RPMI7951 (cell line): ENCODE data around the gene ADSS1. TPM values are rescaled to one million over a fixed set of nuclear protein-coding genes. Genes with fewer than 3 reads are reported as not detected.

Source experiments
- DNase-seq: peaks from one replicate; pipeline ENCODE4 v3.0.0-alpha.2; 2012; ENCODE audit warnings: low read depth
- total RNA-seq: library from RNA; depleted of rRNA; stranded (reverse); fragments of >200 nt; shearing (Covaris generic); gene quantifications from 2 replicates; pipeline ENCODE4 v1.2.3, GENCODE V29; 2014

The ADSS1 gene
- total RNA-seq, 1 experiment from 2014 or later, result 3.2 TPM

DNA sequence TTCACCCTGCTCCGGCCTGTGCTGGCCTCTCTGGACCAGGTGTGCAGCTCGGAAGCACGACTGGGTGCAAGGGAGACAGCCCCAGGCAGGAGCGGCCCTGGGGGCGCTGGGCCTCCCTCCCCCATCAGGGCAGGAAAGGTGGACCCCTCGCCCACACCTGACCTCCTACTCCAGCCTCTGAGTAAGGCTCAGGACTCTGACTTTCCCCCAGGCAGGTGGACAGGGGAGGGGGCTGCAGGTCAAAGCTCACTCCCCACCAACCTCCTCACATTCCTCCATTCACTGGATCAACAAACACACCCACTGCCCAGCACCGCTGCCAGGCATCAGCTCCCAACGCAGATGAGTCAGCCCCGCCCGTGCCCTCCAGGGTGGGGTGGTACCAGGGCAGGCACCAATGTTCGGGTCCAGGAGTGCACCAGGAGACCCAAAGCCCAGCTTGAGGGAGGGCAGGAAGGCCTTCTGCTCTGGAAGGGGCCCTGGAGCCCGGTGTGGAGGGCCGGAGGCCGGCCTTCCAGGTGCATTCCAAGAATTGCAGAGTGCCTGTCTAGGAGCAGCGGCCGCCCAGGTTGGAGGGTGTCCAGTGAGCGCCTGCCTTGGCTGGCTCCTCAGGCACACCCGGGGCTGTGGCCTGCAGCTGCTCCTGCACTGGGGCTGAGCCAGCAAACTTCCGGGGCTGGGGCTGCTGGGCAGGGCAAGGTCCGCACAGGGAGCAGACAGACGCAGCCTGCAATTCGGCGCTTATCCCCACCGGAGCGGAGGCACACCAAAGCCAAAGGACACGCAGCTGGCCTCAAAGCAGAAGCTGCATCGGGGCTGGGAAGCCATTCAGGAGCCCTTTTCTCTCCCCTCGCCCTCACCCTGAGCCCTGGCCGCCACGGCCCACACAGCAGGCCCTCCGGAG is 36.2 kb upstream of the ADSS1 start:
- DNase-seq, result peak; percentile 78

DNA sequence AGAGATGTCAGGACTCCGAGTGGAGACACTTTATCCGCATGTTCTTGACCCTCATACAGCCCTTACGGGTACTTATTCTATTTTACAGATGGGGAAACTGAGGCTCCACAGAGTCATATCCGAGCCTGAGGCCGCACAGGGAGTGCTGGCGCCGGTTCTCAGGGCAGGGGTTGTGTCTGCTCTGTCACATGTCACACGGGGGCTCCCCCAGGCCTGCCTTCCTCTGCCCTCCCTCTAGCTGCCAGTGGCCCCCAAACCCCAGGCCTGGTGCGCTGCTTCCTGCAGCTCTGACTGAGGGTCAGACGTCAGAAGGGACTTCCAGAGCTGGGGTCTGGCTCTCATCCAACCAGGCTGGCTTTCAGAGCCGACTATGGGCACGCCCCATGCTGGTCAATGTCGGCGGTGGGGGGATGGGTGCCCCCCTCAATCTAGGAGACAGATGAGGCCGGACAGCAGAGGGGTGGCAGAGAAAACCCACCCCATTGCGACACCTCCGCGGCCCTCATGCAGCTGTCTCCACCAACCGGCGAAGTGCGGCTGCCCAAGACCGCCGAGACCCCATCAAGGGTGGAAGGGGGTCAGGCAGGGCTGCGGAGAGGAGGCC is 35.4 kb upstream of the ADSS1 start:
- DNase-seq, result no peak

DNA sequence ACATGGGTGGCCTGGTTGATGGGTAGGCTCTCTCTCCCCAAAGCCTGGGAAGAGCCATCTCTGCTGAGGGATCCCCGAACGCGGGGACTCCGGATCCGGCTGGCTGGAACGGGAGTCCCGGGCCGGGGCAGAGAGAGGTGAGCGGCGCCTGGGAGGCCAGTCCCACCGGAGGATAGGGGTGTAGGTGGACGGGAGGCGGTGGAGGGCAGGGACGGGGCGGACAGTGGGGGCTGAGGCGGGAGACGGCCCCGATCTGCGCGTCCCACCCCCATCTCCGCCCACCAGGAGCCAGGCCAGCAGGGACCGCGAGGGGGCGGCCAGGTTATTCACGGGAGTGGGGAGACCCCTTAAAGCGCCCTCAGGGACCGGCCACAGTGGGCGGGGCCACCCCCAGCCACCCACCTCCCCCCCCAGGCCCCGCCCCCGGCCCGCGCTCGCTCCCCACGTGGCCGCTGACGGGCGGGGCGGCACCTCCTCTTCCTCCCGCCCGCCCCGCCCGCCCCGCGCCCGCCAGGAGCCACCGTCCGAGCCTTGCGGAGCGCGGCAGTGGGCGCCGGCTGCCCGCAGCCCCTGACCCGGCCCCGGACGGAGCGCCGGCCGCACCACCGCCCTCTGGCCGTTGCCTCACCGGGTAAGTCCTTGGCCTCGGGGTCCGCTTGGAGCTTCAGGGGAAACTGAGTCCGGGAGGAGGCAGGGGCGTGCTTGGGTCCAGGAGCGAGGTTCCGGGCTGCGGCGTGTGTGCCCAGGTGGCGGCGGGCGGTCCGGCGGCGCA is 34.7 kb upstream of the ADSS1 start, which contains the start of gene INF2:
Gene INF2 (plus strand): TSS at position 510 of the 772 bp plus-strand sequence. CDS start 11,748 bp downstream, outside the sequence.
- peak; percentile 63 for DNase-seq

DNA sequence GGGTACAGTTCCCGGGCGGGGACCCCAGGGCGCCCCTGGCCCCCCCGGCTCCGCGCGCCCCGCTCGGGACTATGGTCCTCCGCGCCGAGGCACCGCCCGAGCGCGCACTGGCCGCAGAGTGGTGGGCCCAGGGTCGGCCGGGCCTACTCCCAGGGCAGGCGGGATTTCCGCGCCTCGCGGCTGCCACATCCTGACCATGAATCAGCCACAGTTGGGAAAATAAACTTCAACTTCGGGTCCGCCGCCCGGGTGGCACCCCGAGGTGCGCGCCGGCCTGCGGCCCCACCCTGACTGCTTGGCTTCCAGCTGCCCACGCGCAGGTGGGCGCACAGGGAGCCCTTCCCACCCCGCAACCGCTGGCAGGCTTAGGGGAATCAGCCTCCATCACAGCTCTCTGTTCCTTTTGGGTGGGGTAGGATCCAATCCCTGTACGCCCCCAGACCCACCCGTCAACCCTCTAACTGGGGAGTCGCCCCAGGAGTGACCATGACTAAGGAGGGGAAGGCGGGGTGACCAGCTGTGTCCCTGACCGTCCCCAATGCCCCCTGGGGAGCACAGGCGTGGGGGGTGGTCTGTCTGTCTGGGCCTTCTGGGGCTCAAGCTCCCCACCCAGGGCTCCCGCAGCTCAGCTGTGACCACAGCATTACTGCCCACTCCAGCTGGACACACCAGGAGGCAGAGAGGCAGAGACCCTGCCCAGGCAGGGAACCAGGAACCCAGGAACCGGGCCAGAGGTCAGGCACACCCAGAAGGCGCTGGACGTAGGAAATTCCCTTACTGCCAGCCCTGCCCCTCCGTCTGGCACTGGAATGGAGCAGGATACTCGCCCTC is 33.9 kb upstream of the ADSS1 start:
- DNase-seq, result no peak

DNA sequence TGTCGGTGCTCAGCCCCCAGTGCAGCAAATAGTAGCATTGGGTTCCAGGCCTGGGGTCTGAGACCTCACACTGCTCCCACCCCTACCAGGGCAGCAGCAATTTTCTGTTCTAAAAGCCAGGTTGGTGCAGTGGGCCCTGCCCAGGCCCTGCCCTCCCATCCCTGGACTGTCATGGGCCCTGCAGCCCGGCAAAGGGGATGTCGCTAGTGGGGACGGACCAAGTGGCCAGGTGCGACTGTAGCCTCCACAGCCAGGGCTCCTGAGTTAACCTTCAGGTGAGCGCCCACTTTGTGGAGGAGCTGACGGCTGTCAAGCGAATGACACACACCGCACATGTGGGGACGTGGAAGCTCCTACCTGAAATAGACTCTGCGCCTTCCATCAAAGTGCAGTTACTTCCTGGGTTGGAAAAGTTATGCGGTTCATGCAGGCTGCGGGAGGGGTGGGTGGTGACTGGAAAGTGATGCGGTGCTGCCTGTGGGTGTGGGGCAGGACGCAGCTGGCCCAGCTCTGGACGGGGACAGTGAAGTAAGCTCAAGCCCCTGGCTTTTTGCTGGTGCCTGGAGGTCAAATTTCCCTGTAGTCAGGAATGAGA is 33.1 kb upstream of the ADSS1 start:
- DNase-seq, result no peak

DNA sequence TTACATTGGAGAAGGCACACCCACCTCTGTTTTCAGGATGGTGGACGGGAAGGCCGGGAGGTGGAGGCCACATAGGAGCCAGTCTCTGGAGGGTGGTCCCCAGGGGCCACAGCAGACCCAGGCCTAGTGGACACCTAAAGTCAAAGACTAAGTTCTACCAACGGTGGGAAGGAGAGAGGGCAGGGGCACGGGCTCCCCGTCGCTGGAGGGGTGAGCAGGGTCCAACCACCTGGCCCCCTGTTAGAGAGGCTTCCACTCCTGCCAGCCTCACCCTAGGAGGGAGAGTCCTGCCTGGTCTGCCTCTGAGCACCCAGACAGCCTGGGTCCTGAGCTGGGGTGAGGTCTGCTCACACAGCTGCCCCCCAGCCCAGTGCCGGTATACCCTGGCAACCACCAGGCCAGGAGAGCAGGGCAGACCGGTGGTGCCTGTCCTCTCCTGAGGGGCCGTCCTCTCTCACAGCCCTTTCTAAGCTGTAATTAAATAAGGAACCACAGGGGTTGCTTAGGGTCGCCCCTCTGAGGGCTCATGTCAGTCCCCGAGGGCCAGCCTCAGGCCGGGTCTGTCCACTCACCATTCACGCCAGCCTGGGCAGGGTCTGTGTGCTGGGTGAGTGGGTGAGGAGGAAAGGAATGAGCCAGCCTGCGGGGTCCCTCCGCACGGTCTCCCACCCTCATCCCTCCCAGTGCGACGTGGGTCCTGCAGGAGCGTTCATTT is 32.3 kb upstream of the ADSS1 start:
- no peak for DNase-seq

DNA sequence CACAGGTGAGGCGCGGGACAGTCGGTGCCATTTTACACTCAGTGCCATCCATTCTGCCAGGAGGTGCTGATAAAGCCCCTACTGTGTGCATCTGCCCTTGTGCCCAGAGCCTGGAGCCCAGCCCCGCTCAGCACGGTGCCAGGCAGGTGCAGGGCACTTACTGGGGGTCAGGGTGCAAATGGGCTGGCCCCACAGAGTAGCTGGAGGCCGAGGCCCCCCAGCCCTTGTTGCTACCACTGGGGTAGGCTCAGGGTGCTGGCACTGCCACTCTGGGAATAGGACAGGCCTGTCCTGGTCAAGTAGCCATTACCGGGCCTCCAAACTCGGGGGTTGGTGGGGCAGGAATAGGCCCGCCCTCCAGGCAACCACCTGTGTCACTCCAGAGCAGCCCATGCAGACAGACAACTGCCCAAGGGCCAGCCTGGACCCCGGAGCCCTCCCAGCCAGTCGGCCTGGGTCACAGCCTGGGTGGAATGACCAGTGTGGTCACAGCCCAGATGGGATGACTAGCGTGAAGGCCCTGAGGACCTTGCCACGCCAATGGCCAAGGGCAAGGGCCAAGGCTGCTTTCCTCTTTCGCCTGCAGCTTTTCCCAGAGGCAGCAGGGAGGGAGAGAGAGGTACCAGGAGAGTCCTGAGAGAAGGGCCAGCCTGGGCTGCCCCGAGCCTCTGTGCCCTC is 31.6 kb upstream of the ADSS1 start:
- DNase-seq, result no peak

DNA sequence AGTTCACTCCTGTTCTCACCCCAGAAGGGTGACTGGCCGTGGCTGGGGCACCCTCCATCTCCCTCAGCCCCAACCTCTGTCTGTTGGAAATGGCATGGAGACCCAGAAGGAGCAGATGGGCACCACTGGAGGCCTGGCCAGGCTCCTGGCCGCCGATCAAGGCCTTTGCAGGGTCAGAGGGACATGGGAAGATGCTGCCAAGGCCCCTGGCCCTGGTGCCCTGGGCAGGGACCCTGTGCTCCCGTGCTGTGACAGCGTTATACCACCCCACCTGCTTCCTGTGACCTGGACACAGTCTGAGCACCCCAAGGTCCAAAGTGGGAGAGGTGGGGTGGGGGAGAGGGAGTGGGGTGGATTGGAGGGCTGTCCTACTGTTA is 31.1 kb upstream of the ADSS1 start:
- no peak for DNase-seq

DNA sequence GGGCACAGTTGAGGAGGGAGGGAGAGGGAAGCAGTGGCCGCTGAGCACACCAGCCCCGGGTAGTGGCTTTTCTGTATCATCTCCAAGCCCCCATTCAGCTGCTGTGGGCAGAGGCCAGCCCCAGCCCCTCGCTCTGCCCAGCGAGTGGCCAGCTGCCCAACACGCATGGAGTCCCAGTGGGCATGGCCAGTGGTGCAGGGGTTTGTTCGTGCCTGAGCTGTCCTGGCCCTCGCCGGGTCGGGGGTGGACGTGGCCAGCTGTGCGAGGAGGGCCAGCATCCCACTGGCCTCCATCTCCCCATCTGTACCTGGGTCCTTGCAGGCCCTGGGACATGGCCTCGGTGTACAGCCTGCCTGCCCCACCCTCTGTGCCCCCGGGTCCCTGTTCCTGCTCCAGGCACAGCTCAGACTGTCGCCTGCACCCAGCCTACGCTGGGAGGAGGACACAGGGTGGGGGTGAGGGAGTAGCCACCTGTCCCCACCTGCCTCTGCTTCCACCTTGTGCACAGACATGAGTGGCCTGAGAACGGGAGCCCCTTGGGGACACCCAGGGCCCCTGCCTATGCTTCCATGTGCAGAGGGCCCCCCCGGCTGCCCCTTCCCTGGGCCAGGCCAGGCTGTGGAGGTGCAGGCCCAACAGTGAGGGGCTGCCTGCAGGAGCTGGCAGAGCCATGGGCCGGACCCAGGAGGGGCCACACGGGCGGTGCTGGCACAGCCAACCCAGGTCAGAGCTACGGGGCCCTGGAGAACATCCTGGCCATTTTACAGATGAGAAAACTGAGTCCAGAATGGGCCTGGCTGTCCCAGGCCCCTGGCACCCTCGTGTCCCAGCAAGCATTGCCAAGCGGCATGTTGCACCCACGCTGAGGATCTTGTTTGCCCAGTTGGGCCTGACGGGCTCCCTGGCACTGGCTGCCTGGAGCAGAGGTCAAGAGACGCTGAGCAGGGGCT is 30.3 kb upstream of the ADSS1 start:
- DNase-seq, result no peak

DNA sequence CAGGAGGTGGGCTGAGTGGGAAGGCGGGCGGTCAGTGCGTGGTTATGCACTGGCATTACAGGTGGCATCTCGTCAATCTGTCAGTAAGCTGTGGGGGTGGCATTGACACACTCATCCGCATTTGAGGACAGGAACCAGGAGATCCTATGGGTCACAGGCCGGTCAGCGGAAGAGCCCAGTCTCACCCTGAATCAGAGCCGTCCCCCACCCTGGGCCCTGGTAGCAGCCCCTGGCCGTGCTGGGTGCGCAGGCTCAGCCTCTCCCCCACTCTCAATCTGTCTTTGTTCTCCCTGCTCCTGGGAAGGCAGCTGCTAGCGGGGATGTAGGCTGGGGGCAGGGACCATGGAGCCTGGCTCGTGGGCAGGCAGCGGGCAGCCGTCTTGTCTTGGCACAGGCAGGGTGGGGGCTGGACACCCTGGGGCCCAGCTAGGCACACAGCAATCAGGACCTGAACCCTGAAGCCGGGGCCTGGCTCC is 29.5 kb upstream of the ADSS1 start:
- no peak for DNase-seq

DNA sequence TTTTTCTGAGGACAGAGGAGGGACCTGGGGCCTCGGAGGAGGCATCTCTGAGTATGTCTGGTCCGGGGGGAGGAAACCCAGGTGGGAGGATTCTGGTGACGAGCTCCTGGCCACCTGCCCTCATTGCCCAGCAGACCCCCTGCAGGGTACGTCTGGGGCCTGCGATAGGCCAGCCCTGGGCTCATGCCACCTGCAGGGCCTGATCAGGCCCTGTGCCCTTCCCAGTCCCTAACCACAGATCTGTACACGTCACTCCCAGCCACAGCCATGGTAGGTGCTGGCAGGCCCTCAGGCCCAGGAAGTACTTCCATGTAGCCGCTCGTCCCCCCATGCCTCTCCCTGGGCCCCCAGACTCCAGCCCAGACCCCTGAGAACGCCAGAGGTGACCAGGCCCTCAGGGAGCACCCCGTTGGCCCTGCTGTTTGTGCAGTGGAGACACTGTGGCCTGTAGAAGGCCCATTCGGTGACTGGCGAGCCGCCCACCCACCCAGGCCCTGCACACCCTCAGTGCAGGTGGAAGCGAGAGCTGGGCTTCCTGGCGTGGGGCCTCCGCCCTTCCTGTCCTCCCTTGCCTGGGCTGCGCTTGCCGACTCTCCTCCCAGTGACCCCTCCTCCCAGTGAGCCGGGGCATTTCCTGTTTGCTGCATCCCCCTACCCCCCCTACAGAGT is 28.9 kb upstream of the ADSS1 start:
- DNase-seq, result no peak

DNA sequence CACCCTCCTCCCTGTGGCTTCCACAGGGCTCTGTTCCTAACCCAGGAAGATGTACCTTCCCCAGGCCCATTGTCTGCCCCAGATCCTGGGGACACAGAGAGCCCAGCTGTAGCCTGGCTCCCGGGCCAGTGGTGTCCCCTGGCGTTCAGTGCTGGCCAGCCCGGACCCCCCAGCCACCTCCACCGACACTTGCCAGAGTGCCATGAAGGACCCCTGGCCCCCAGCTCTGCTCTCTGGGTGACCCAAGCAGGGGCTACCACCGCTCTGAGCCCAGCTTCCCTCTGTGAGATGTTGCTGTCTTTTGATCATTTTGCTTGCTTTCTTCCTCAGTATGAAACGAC is 28.4 kb upstream of the ADSS1 start:
- DNase-seq, result no peak

DNA sequence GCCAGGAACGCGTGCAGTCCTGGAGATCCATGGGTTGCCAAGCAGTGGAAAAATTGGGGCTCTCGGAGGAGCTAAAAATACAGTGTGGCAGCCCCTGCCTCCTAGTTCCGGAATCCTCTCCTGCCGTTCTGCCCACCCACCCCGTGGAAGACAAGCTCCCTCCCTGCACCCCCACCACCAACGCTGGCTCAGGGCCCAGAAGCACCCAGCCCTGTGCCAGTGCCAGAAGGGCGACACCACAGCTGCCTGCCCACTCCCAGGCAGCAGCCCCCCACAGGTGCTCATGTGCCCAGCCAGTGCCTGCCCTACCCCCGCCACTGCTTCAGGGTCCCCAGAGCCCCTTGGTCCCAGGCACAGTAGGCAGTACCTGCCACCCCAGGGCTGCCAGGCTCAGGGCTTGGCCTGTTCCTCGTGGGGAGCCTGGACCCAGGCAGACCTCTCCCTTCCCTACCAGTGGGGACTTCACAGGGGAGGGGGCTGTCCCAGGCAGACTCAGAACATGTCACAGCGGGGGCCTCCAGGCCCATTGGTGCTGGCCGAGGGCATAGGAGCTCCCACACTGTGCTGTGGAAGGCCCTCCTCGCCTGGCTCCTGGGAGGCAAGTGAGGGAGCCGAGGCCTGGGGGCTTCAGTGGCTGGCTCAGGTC is 27.2 kb upstream of the ADSS1 start:
- no peak for DNase-seq

DNA sequence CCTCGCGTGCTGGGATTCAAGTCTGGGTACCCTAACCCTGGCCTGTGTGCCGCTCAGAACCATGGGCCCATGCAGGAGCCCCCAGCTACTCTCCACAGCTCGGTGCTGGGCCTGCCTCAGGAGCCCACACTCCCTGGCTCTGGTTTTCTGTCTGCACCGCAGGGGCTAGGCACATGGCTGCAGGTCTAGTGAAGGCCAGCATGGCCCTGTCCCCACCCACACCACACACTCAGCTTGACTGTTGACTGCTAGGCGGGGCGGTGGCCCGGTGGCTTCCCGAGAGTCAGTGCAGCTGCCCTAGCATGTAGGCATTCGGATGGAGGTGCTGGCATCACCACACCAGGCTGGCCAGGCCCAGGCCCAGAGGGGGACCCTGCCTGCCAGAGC is 26.7 kb upstream of the ADSS1 start:
- DNase-seq, result no peak

DNA sequence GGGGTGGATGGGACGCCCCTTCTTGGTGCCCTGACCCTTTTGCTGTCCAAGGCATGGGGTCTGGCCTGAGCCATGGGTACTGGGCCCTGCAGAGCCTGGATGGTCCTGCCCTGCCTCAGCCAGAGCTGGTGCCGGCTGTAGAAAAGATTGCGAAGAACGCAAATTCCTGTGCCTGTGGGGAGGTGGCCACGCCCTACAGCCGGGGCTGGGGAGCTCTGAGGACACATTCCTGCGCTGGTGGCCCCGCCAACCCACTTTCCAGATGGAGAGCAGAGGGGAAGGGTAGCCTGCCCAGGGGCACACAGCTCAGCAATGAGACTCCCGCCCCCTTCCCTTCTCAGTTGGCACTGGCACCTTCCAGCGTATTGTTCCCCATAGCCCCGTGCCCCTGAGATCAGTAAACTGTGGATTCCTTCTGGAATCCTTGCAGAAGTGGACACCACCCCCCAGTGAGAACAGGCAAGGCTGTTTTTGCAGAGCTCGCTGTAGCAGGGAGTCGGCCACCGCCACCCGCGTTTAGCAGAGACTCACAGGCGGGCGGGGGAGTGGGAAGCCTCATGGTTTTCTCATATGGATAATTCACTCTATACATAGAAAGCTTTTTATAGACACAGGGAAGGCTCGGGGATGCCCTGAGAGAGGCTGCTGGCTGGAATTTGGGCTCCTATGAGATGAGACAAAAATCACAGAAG is 26.0 kb upstream of the ADSS1 start:
- no peak for DNase-seq

DNA sequence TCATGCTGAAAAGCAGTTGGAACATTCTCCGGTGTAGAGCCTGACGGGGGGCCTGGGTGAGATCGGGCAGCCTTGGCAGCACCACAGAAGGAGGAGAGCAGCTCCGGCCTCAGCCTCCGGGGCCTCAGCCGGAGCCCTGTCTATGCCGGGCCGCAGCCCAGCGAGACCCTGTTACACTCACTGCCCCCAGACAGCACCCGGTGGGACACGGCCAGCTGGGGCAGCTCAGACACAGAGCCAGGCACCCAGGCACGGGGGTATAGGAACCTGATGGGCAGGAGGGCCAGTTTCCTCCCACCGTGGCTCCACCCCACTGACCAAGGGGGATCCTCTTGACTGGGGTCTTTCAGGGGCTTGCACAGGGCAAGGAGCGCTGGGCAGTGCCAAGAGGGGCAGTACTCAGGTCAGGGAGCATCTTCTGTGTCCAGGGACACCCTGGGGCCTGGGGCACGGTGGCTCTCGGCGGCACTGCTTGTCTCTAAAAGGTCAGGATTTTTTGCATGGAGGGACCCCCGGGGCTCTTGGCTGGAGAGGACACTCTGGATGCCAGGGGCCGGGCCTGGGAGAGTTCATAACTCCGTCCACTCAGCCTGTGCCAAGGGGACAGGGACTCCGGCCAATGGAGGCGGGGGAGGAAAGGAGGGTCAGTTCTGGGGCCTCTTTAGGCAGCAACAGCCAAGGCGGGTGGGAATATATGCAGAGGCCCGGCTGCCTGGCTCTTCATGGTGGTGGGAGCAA is 25.2 kb upstream of the ADSS1 start:
- no peak for DNase-seq

DNA sequence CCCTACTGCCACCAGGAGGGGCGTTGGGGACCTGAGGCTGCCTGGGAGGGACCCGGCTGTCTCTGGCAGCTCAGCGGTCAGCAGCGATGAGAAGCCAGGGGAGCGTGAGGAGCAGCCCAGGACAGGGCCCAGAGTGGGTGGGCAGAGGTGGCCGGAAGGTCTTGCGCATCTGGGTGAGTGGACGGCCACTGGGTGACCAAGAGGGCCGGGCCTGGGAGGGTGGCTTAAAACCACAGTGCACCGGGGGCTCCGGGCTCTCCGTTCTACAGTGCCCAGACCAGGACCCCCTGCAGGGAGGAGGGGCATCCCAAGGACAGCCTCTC is 24.6 kb upstream of the ADSS1 start:
- no peak for DNase-seq
